Lower leg skin (tissue), 3 donors: Measurements from ENCODE around the gene DECR2.

ENCODE experiments used
- CTCF ChIP-seq, 3 donors: fragments of 450-650 bp; IDR thresholded peaks; one replicate each; pipeline ENCODE4 v1.5.1; 2016; ENCODE audit warnings: antibody characterized with exemption in 3 of 3, mild to moderate bottlenecking in 3 of 3, moderate library complexity in 2 of 3
- POLR2A ChIP-seq, 2 donors: fragments of 450-650 bp; IDR thresholded peaks; one replicate each; pipeline ENCODE4 v1.6.1; 2016 to 2017; ENCODE audit warnings: antibody characterized with exemption in 2 of 2, mild to moderate bottlenecking in 1 of 2, moderate library complexity in 1 of 2

GRCh38 chr16:370979-371514 lies 30.6 kb upstream of the DECR2 start:
- no peak for TF ChIP-seq CTCF (IDR thresholded peaks at IDR 0.05)
- TF ChIP-seq POLR2A (IDR thresholded peaks at IDR 0.05), result no peak
